K562 (cell line): ENCODE data around the gene UBASH3A. TPM values are rescaled to one million over a fixed set of nuclear protein-coding genes. Genes with fewer than 3 reads are reported as not detected.

Source experiments
- ATAC-seq: fragments of 200-7000 bp; cut with Tn5 transposase; 3 replicates; pipeline ENCODE4 v1.9.1; 2020; ENCODE audit warnings: moderate library complexity
- BruUV-seq: library from RNA; stranded (reverse); fragments of 400-500 nt; replicated peaks from 2 replicates; lab custom pipeline; 2021; lab: Mats Ljungman, UMichigan
- CTCF ChIA-PET: fragments of 300-600 bp; formaldehyde crosslinking; extraction: SDS; loops from one replicate; lab custom pipeline; 2021; ENCODE audit warnings: low intra/inter-chr PET ratio; lab: Yijun Ruan, JAX
- POLR2A ChIA-PET: fragments of 300-600, 350-650 bp; sonication (Branson Sonifier 250); formaldehyde crosslinking; extraction: SDS; loops from one replicate; lab custom pipeline; 2021; ENCODE audit warnings: antibody characterized with exemption, inconsistent platforms; lab: Yijun Ruan, JAX
- DNase-seq, 4 experiments: peaks; one replicate each; pipeline versions ENCODE4 v3.0.0 to v3.0.0-alpha.2; 2011 to 2018; ENCODE audit warnings: low spot score in 3 of 4, mixed read lengths in 3 of 4; ENCODE audit errors: extremely low read depth in 1 of 4
- FAIRE-seq: peaks from 2 replicates; lab custom pipeline; 2011; peaks lifted over from hg19 to GRCh38; lab: Jason Lieb, UNC
- H2AFZ ChIP-seq: 2 replicates; pipeline ENCODE4 v1.6.0; 2011; ENCODE audit warnings: low read depth, low read length, control low read depth, inconsistent platforms
- H3K27ac ChIP-seq: fragments of 200-600 bp; 3 replicates; pipeline ENCODE4 v1.8.0; 2011; ENCODE audit warnings: low read depth, mild to moderate bottlenecking, control low read depth, inconsistent platforms, low read length, moderate library complexity, mixed read lengths; ENCODE audit errors: extremely low read depth
- H3K27me3 ChIP-seq, 2 experiments: fragments of 300-600 bp in 1 of 2; 2 replicates in 1 of 2; 3 replicates in 1 of 2; pipeline versions ENCODE4 v1.6.0 to v1.8.0; 2011; ENCODE audit warnings: inconsistent platforms in 2 of 2, low read length in 2 of 2, mild to moderate bottlenecking in 1 of 2, mixed read lengths in 1 of 2, moderate library complexity in 1 of 2; ENCODE audit not compliant: control insufficient read depth in 2 of 2, insufficient read depth in 2 of 2
- H3K36me3 ChIP-seq: fragments of 300-600 bp; 3 replicates; pipeline ENCODE4 v1.8.0; 2011; ENCODE audit warnings: mild to moderate bottlenecking, low read length, inconsistent platforms; ENCODE audit not compliant: control insufficient read depth, insufficient read depth
- H3K4me1 ChIP-seq, 2 experiments: fragments of 200-600 bp in 1 of 2; replicated peaks in 1 of 2; 2 replicates in 1 of 2; 3 replicates in 1 of 2; pipeline versions ENCODE4 v1.5.1 to v1.8.0; 2011; ENCODE audit warnings: inconsistent platforms in 2 of 2, low read length in 2 of 2, mild to moderate bottlenecking in 1 of 2, mixed read lengths in 1 of 2, moderate library complexity in 1 of 2; ENCODE audit not compliant: control insufficient read depth in 2 of 2, insufficient read depth in 2 of 2
- H3K4me2 ChIP-seq: 2 replicates; pipeline ENCODE4 v1.6.1; 2011; ENCODE audit warnings: low read length, control low read depth, inconsistent platforms, mixed read lengths; ENCODE audit not compliant: insufficient read depth
- H3K4me3 ChIP-seq: fragments of 200-600 bp; sonication (generic), shearing (Covaris generic); 2 replicates; pipeline ENCODE4 v1.5.1; 2016; ENCODE audit warnings: control low read depth, inconsistent platforms
- H3K79me2 ChIP-seq: fragments of 200-600 bp; 3 replicates; pipeline ENCODE4 v1.8.0; 2011; ENCODE audit warnings: low read length, inconsistent platforms; ENCODE audit not compliant: control insufficient read depth, insufficient read depth
- H3K9ac ChIP-seq, 2 experiments: 2 replicates each; pipeline versions ENCODE4 v1.6.0 to v1.6.1; 2011; ENCODE audit warnings: low read depth in 2 of 2, low read length in 2 of 2, control low read depth in 1 of 2, inconsistent platforms in 1 of 2, mild to moderate bottlenecking in 1 of 2, mixed read lengths in 1 of 2; ENCODE audit not compliant: insufficient read depth in 1 of 2
- H3K9me1 ChIP-seq: one replicate; pipeline ENCODE4 v1.6.0; 2011; ENCODE audit warnings: inconsistent platforms, mild to moderate bottlenecking, low read length, moderate library complexity; ENCODE audit not compliant: control insufficient read depth, insufficient read depth
- H3K9me3 ChIP-seq: replicated peaks from 2 replicates; pipeline ENCODE4 v1.5.1; 2011; ENCODE audit warnings: low read depth, low read length, inconsistent platforms; ENCODE audit not compliant: control insufficient read depth, insufficient read depth
- H4K20me1 ChIP-seq: replicated peaks from 2 replicates; pipeline ENCODE4 v1.6.1; 2011; ENCODE audit warnings: low read length, inconsistent platforms, mixed read lengths; ENCODE audit not compliant: control insufficient read depth, insufficient read depth
- GTF2F1 ChIP-seq: IDR thresholded peaks from 2 replicates; pipeline ENCODE4 v1.6.1; 2011; ENCODE audit warnings: low read depth, low read length, improper control_type of control experiment
- KLF1 ChIP-seq: fragments of 450-650 bp; IDR thresholded peaks from 2 replicates; pipeline ENCODE4 v1.6.1; 2016; ENCODE audit warnings: missing genetic modification characterization, missing compliant biosample characterization
- KLF6 ChIP-seq: fragments of 250-450 bp; sonication (Bioruptor Pico); IDR thresholded peaks from 2 replicates; pipeline ENCODE4 v1.4.0; 2020; ENCODE audit warnings: mild to moderate bottlenecking, moderate library complexity, borderline replicate concordance
- POLR3G ChIP-seq: IDR thresholded peaks from 2 replicates; pipeline ENCODE4 v1.6.1; 2011; ENCODE audit not compliant: insufficient read length, insufficient replicate concordance; ENCODE audit errors: extremely low read depth
- RHOXF2B ChIP-seq: fragments of 250-450 bp; sonication (Bioruptor Pico); conservative IDR thresholded peaks from 2 replicates; pipeline ENCODE4 v1.5.1; 2021
- STAT5B ChIP-seq: fragments of 250-450 bp; sonication (Bioruptor Pico); IDR thresholded peaks from 2 replicates; pipeline ENCODE4 v1.8.0; 2021; ENCODE audit warnings: mild to moderate bottlenecking, inconsistent platforms
- ZNF436 ChIP-seq: fragments of 250-450, 450-650 bp; sonication (Bioruptor Pico); formaldehyde crosslinking; IDR thresholded peaks from 2 replicates; pipeline ENCODE4 v1.7.0; 2020; ENCODE audit warnings: mild to moderate bottlenecking
- WGBS: fragments of 100-300 bp; shearing (Covaris generic); methylation state at CpG from one replicate; pipeline ENCODE4 v1.1.6; 2016; ENCODE audit warnings: low coverage, mixed read lengths; ENCODE audit not compliant: insufficient coverage; ENCODE audit errors: missing lambda C conversion rate; 5-methylcytosine and 5-hydroxymethylcytosine counted together
- in situ Hi-C: fragments of 300-500 bp; cut with MboI; formaldehyde crosslinking; loops from 4 replicates; pipeline ENCODE4 v1.15.0; 2018; ENCODE audit warnings: inconsistent platforms, mixed read lengths
- intact Hi-C: fragments of 100-400 bp; cut with micrococcal nuclease; formaldehyde crosslinking; loops from 2 replicates; pipeline ENCODE4 v1.14.2; 2022
- polyA plus RNA-seq, 8 experiments: library from polyadenylated mRNA; depleted of rRNA in 4 of 8; stranded (reverse) in 5 of 8; unstranded in 3 of 8; fragments of >200 nt; fragmentation: Nextera tagmentation in 2 of 8; fragmentation: Illumina TruSeq in 1 of 8; extraction: Ambion mirVana in 2 of 8; extraction: Trizol in 1 of 8; gene quantifications; 2 replicates each; pipeline versions ENCODE4 v1.2.1 to v1.2.3, GENCODE V29; 2011 to 2014; ENCODE audit warnings: inconsistent platforms in 1 of 8, missing spikeins in 1 of 8
- total RNA-seq, 7 experiments: library from RNA; depleted of rRNA in 6 of 7; stranded (reverse); fragments of >200 nt in 6 of 7; fragmentation: Illumina TruSeq in 2 of 7; extraction: Trizol in 2 of 7; gene quantifications; 2 replicates each; pipeline versions ENCODE4 v1.2.1 to v1.2.3, GENCODE V29; 2011 to 2021; ENCODE audit warnings: low replicate concordance in 1 of 7
- TF ChIP-seq, protein P1 (sequence below): fragments of 250-450 bp; sonication (Bioruptor Pico); IDR thresholded peaks from 2 replicates; pipeline ENCODE4 v1.4.0; 2020
- TF ChIP-seq, protein P2 (sequence below): fragments of 250-450 bp; sonication (Bioruptor Pico); IDR thresholded peaks from 2 replicates; pipeline ENCODE4 v1.5.0; 2022; ENCODE audit warnings: mild to moderate bottlenecking

UBASH3A gene
- total and polyA plus RNA-seq, 9 of the 15 experiments (the other 6 are each of a cell fraction or from before 2014, with no cell fraction given): 0.23 to 1.8 (median 1.1) TPM

DNA sequence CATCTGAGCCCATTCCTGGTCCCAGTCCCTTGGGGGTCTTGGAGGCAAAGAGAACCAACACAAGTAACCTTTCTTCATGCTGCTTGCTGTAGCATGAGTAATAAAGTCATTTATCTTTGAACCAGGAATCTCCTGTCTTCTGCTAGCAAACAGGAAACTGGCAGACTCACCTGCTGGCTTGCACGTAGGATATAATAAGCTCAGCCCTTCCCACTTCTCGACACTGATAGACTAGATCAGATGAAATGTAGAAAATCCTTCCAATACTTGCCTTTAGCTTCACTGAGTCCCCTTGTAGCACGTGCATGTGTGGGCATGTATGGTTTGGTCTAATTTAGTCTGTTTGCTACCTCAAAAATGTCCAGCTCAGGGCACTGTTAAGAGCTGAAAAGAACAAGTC, 46.4 kb upstream of the UBASH3A start:
- intact Hi-C loops: no loop called here
- 5% methylated on average over 3 of the region's 3 CpGs for WGBS
- FAIRE-seq: no peak

More for the DNA sequence above, 46.4 kb upstream of the UBASH3A start:
- no TSS peak for BruUV-seq
- POLR2A ChIA-PET: no interaction called here
- Histone ChIP-seq H3K27ac (no peak overlapping the region), H3K79me2 (no peaks in the 10 kb centered on the region), H3K27me3 (peaks cover 19 to 62% of the 10 kb centered on the region in 2 experiments)
- no peak for ATAC-seq
- in situ Hi-C loops: no loop called here
- TF ChIP-seq RHOXF2B (CRISPR knock-in tag) (no peak), GTF2F1 (no peak), STAT5B (CRISPR knock-in tag) (no peak), ZNF436 (CRISPR knock-in tag) (no peak), KLF1 (tag) (no peak), KLF6 (CRISPR knock-in tag) (no peak), POLR3G (no peak)
- TF ChIP-seq, protein P1, sequence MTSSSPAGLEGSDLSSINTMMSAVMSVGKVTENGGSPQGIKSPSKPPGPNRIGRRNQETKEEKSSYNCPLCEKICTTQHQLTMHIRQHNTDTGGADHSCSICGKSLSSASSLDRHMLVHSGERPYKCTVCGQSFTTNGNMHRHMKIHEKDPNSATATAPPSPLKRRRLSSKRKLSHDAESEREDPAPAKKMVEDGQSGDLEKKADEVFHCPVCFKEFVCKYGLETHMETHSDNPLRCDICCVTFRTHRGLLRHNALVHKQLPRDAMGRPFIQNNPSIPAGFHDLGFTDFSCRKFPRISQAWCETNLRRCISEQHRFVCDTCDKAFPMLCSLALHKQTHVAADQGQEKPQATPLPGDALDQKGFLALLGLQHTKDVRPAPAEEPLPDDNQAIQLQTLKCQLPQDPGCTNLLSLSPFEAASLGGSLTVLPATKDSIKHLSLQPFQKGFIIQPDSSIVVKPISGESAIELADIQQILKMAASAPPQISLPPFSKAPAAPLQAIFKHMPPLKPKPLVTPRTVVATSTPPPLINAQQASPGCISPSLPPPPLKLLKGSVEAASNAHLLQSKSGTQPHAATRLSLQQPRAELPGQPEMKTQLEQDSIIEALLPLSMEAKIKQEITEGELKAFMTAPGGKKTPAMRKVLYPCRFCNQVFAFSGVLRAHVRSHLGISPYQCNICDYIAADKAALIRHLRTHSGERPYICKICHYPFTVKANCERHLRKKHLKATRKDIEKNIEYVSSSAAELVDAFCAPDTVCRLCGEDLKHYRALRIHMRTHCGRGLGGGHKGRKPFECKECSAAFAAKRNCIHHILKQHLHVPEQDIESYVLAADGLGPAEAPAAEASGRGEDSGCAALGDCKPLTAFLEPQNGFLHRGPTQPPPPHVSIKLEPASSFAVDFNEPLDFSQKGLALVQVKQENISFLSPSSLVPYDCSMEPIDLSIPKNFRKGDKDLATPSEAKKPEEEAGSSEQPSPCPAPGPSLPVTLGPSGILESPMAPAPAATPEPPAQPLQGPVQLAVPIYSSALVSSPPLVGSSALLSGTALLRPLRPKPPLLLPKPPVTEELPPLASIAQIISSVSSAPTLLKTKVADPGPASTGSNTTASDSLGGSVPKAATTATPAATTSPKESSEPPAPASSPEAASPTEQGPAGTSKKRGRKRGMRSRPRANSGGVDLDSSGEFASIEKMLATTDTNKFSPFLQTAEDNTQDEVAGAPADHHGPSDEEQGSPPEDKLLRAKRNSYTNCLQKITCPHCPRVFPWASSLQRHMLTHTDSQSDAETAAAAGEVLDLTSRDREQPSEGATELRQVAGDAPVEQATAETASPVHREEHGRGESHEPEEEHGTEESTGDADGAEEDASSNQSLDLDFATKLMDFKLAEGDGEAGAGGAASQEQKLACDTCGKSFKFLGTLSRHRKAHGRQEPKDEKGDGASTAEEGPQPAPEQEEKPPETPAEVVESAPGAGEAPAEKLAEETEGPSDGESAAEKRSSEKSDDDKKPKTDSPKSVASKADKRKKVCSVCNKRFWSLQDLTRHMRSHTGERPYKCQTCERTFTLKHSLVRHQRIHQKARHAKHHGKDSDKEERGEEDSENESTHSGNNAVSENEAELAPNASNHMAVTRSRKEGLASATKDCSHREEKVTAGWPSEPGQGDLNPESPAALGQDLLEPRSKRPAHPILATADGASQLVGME: no peak
- TF ChIP-seq, protein P2, sequence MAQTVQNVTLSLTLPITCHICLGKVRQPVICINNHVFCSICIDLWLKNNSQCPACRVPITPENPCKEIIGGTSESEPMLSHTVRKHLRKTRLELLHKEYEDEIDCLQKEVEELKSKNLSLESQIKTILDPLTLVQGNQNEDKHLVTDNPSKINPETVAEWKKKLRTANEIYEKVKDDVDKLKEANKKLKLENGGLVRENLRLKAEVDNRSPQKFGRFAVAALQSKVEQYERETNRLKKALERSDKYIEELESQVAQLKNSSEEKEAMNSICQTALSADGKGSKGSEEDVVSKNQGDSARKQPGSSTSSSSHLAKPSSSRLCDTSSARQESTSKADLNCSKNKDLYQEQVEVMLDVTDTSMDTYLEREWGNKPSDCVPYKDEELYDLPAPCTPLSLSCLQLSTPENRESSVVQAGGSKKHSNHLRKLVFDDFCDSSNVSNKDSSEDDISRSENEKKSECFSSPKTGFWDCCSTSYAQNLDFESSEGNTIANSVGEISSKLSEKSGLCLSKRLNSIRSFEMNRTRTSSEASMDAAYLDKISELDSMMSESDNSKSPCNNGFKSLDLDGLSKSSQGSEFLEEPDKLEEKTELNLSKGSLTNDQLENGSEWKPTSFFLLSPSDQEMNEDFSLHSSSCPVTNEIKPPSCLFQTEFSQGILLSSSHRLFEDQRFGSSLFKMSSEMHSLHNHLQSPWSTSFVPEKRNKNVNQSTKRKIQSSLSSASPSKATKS (CRISPR knock-in tag): no peak
- TF ChIP-seq, all 486 proteins: peak for 0
- Histone ChIP-seq H3K4me1 (no peaks in the 10 kb centered on the region; a peak in 1 of 5 replicates), H3K36me3 (no peaks in the 10 kb centered on the region), H3K4me3 (no peak overlapping the region), H3K9ac (no peak overlapping the region), H3K9me3 (0 out of 2 replicates have a peak, but pooled peaks cover 2% of the 10 kb centered on the region), H3K9me1 (no peaks in the 10 kb centered on the region), H3K4me2 (no peak overlapping the region), H2AFZ (no peak overlapping the region), H4K20me1 (no peaks in the 10 kb centered on the region; the same call in 1 of the 2 replicates)
- CTCF ChIA-PET: no interaction called here
- DNase-seq: no peak
